ENCODE results near the gene GFOD2.

The GFOD2 gene

GRCh38 chr16:67637625-67638024, 81.5 kb downstream of the GFOD2 start:
- Mint-ChIP-seq H3K9me3 (no peaks in the 10 kb centered on the region), H3K27me3 (no peaks in the 10 kb centered on the region), H3K36me3 (peaks cover 3% of the 10 kb centered on the region), H3K4me1 (no peaks in the 10 kb centered on the region), H3K4me3 (no peak overlapping the region), H3K27ac (no peak overlapping the region)

GRCh38 chr16:67636713-67637112, 82.4 kb downstream of the GFOD2 start:
- no peaks in the 10 kb centered on the region for H3K27me3 Mint-ChIP-seq
- H3K4me1 Mint-ChIP-seq, result no peaks in the 10 kb centered on the region
- peak overlapping the region; percentile 72 for H3K27ac Mint-ChIP-seq
- H3K4me3 Mint-ChIP-seq, result no peak overlapping the region
- H3K9me3 Mint-ChIP-seq, result no peaks in the 10 kb centered on the region
- H3K36me3 Mint-ChIP-seq, result peaks cover 3% of the 10 kb centered on the region

- no peak overlapping the region for H3K4me3 Mint-ChIP-seq
- H3K9me3 Mint-ChIP-seq, result no peaks in the 10 kb centered on the region
- H3K4me1 Mint-ChIP-seq, result no peaks in the 10 kb centered on the region
- no peak overlapping the region for H3K27ac Mint-ChIP-seq
- H3K36me3 Mint-ChIP-seq, result peaks cover 14% of the 10 kb centered on the region
- no peaks in the 10 kb centered on the region for H3K27me3 Mint-ChIP-seq
These were observed 86.5 kb downstream of the GFOD2 start for GRCh38 chr16:67632415-67633172.

- Mint-ChIP-seq H3K27me3 (no peaks in the 10 kb centered on the region), H3K36me3 (peaks cover 12% of the 10 kb centered on the region), H3K4me3 (no peak overlapping the region), H3K9me3 (no peaks in the 10 kb centered on the region), H3K4me1 (no peaks in the 10 kb centered on the region), H3K27ac (no peak overlapping the region)
These were observed 90.9 kb downstream of the GFOD2 start for GRCh38 chr16:67628216-67628615.

Measured in activated naive CD4-positive, alpha-beta T cell treated with anti-CD3 and anti-CD28 coated beads, Interleukin-2, amount 50 U/mL, for 24 hours (primary cell).